A673 (cell line): ENCODE results near the gene TBC1D32. TPM values are rescaled to one million over a fixed set of nuclear protein-coding genes. Genes with fewer than 3 reads are reported as not detected.
A peak's percentile ranks its signal among the peaks of the same experiment; 100 is the strongest.

ENCODE experiments used
- BruUV-seq: library from RNA; stranded (reverse); fragments of 400-500 nt; replicated peaks from 2 replicates; lab custom pipeline; 2021; lab: Mats Ljungman, UMichigan
- CTCF ChIA-PET: fragments of 300-600 bp; sonication (Branson Sonifier 250); formaldehyde crosslinking; loops from one replicate; lab custom pipeline; 2022; ENCODE audit warnings: antibody characterized with exemption; lab: Charles Lee
- POLR2A ChIA-PET: fragments of 300-600 bp; sonication (Branson Sonifier 250); formaldehyde crosslinking; loops from one replicate; lab custom pipeline; 2022; ENCODE audit warnings: antibody characterized with exemption; ENCODE audit not compliant: low non-redundant PET; lab: Charles Lee
- DNase-seq: peaks from one replicate; pipeline ENCODE4 v3.0.0-alpha.2; 2015; ENCODE audit warnings: low spot score
- H3K27ac ChIP-seq: fragments of 200-600 bp; sonication (generic); 2 replicates; pipeline ENCODE4 v1.5.1; 2016; ENCODE audit warnings: mixed run types, low read depth, mild to moderate bottlenecking, mixed read lengths, antibody characterized with exemption, low read length; ENCODE audit not compliant: poor library complexity, severe bottlenecking
- H3K27me3 ChIP-seq: fragments of 200-600 bp; sonication (generic); replicated peaks from 2 replicates; pipeline ENCODE4 v1.6.1; 2017; ENCODE audit warnings: mixed run types, low read depth, mild to moderate bottlenecking, mixed read lengths, antibody characterized with exemption, low read length; ENCODE audit not compliant: insufficient read depth, poor library complexity
- H3K36me3 ChIP-seq: fragments of 200-600 bp; sonication (generic); 2 replicates; pipeline ENCODE4 v1.6.1; 2016; ENCODE audit warnings: mixed run types, mild to moderate bottlenecking, mixed read lengths, antibody characterized with exemption, low read length; ENCODE audit not compliant: insufficient read depth, poor library complexity, severe bottlenecking
- H3K4me1 ChIP-seq: fragments of 200-600 bp; sonication (generic); 2 replicates; pipeline ENCODE4 v1.6.1; 2017; ENCODE audit warnings: mixed run types, mild to moderate bottlenecking, mixed read lengths, antibody characterized with exemption, low read length; ENCODE audit not compliant: insufficient read depth, poor library complexity, severe bottlenecking
- H3K4me3 ChIP-seq: fragments of 200-600 bp; sonication (generic); 2 replicates; pipeline ENCODE4 v1.5.1; 2016; ENCODE audit warnings: low read depth, mixed run types, mild to moderate bottlenecking, mixed read lengths, low read length; ENCODE audit not compliant: poor library complexity, severe bottlenecking
- H3K9me3 ChIP-seq: fragments of 200-600 bp; sonication (generic); 2 replicates; pipeline ENCODE4 v1.6.1; 2016; ENCODE audit warnings: mixed run types, low read depth, mild to moderate bottlenecking, mixed read lengths, antibody characterized with exemption, low read length; ENCODE audit not compliant: poor library complexity, severe bottlenecking
- EZH2 ChIP-seq: fragments of 200-600 bp; sonication (generic); IDR thresholded peaks from 2 replicates; pipeline ENCODE4 v1.6.1; 2017; ENCODE audit warnings: borderline replicate concordance, low read depth, mild to moderate bottlenecking, mixed read lengths, antibody characterized with exemption, low read length; ENCODE audit not compliant: poor library complexity, severe bottlenecking
- intact Hi-C: fragments of 100-400 bp; cut with micrococcal nuclease; formaldehyde crosslinking; loops from one replicate; pipeline ENCODE4 v1.10.0; 2022; ENCODE audit not compliant: unreplicated experiment
- total RNA-seq: library from RNA; stranded (reverse); gene quantifications from 2 replicates; pipeline ENCODE4 v1.2.3, GENCODE V29; 2021
- TF ChIP-seq, protein P1 (sequence below): fragments of 300-800, 200-600 bp; sonication (generic); conservative IDR thresholded peaks from 2 replicates; pipeline ENCODE4 v1.5.1; 2017; ENCODE audit warnings: low read depth, mild to moderate bottlenecking, antibody characterized with exemption, low read length, moderate library complexity, mixed read lengths

The TBC1D32 gene
- total RNA-seq, 1 experiment from 2014 or later, result 10.4 TPM

DNA sequence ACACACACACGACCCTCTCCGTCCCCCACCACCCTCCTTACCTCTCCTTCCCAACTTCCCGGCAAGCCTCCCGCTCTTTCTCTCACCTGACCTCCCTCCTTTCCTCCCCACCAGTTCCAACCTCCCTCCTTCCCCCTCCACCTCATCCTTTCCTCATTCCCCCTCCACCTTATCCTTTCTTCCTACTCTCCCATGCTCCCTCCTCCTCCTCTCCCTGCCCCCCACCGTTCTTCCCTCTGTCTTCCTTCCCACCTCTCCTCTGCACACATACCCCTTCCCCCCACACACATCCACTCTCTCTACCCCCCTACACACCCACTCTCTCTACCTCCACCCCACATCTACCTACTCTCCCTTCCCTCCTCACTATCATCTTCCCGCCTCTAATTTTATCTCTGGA is 144.2 kb downstream of the TBC1D32 start:
- DNase-seq, result no peak
- Histone ChIP-seq H3K4me3 (no peak overlapping the region), H3K4me1 (no peaks in the 10 kb centered on the region), H3K36me3 (no peaks in the 10 kb centered on the region), H3K27ac (no peak overlapping the region), H3K9me3 (no peaks in the 10 kb centered on the region), H3K27me3 (no peaks in the 10 kb centered on the region)
- BruUV-seq, result no TSS peak
- intact Hi-C loops, result no loop called here
- CTCF ChIA-PET, result no interaction called here
- no peak for TF ChIP-seq EZH2
- POLR2A ChIA-PET, result no interaction called here

DNA sequence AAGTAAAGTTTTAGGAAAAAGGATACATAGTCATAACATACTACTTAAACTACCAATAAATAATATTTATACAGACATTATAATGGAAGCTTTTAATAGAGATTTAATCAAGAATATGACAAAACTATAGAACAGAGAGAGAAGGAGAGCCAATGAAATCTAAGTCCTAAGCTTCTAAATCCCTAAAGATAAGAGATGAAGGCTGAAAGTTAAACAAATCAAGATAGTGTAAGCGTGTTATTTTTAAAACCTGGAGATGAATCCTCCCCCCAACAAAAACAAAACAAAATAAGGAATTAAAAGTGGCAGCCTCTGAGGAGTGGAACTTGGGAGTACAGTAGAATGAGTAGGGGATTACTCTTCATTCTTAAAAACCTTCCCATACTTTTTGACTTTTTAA is 145.9 kb downstream of the TBC1D32 start:
- Histone ChIP-seq H3K4me1 (no peaks in the 10 kb centered on the region), H3K27me3 (no peaks in the 10 kb centered on the region), H3K36me3 (no peaks in the 10 kb centered on the region), H3K9me3 (no peaks in the 10 kb centered on the region), H3K4me3 (no peak overlapping the region), H3K27ac (no peak overlapping the region)
- TF ChIP-seq, protein P1, sequence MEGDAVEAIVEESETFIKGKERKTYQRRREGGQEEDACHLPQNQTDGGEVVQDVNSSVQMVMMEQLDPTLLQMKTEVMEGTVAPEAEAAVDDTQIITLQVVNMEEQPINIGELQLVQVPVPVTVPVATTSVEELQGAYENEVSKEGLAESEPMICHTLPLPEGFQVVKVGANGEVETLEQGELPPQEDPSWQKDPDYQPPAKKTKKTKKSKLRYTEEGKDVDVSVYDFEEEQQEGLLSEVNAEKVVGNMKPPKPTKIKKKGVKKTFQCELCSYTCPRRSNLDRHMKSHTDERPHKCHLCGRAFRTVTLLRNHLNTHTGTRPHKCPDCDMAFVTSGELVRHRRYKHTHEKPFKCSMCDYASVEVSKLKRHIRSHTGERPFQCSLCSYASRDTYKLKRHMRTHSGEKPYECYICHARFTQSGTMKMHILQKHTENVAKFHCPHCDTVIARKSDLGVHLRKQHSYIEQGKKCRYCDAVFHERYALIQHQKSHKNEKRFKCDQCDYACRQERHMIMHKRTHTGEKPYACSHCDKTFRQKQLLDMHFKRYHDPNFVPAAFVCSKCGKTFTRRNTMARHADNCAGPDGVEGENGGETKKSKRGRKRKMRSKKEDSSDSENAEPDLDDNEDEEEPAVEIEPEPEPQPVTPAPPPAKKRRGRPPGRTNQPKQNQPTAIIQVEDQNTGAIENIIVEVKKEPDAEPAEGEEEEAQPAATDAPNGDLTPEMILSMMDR, result no peak
- no peak for TF ChIP-seq EZH2
- ChIA-PET CTCF (no interaction called here), POLR2A (no interaction called here)
- intact Hi-C loops, result no loop called here
- DNase-seq, result no peak
- BruUV-seq, result no TSS peak

DNA sequence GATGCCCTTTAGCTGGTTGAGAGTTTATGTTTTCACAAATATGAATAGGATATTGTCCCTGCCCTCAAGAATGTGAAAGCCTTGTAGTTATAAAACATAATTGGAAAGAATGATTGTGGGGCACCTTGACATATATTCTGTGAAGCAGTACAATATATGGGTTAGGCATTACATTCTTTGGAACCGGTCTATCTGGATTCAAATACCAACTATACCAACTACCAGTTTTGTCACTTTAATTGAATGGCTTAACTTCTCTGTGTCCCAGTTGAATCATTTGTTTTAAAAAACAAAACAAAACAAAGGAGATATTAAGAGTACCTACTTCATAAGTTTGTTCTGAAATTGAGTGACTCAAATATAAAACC is 146.5 kb downstream of the TBC1D32 start:
- ChIA-PET CTCF (no interaction called here), POLR2A (no interaction called here)
- H3K4me1 ChIP-seq, result no peaks in the 10 kb centered on the region
- TF ChIP-seq, protein P1, result no peak
- no peak for TF ChIP-seq EZH2
- H3K9me3 ChIP-seq, result no peaks in the 10 kb centered on the region
- no peaks in the 10 kb centered on the region for H3K36me3 ChIP-seq
- intact Hi-C loops, result no loop called here
- H3K27me3 ChIP-seq, result no peaks in the 10 kb centered on the region
- H3K4me3 ChIP-seq, result no peak overlapping the region
- no peak overlapping the region for H3K27ac ChIP-seq
- BruUV-seq, result no TSS peak
- no peak for DNase-seq

DNA sequence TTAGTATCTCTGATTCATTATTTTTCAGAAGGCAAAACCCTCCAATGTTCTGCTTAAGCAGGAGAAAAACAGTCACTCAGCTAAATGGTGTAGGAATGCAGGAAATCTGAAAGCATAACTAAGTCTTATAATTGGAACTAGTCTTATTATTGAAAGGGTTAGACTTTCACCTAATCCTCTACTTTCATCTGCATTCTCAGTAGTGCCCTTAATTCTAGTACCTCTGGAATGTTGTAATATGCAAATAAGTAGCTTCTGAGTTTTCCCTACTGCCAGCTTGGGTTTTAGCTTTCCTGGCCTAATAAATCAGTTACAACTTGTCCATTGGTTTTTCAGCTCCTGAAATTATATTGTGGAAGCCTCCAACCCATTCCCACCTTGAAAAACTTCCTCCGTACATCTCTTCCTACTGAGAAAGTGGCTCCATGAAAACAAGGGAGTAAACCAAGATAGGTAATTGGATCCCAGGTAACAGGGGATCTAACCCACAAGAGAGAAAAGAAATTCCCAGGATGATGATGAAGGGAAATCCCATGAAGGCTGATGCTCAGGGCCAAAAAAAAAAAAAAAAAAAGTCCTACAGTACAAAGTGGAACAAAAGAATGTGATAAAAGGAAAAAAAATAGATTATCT is 147.0 kb downstream of the TBC1D32 start:
- CTCF ChIA-PET, result no interaction called here
- TF ChIP-seq, protein P1, result no peak
- no peak for TF ChIP-seq EZH2
- Histone ChIP-seq H3K4me1 (no peaks in the 10 kb centered on the region), H3K27me3 (no peaks in the 10 kb centered on the region), H3K9me3 (no peaks in the 10 kb centered on the region), H3K36me3 (no peaks in the 10 kb centered on the region), H3K27ac (no peak overlapping the region), H3K4me3 (no peak overlapping the region)
- no TSS peak for BruUV-seq
- peak; percentile 5 for DNase-seq
- intact Hi-C loops, result no loop called here
- POLR2A ChIA-PET, result no interaction called here
